ENCODE data around the gene PRAMEF14.
"Not testable (repeated sequence)": the region's sequence is repeated elsewhere in the genome, so short reads cannot be mapped to it uniquely, and the experiment has no call there.

Gene PRAMEF14

DNA sequence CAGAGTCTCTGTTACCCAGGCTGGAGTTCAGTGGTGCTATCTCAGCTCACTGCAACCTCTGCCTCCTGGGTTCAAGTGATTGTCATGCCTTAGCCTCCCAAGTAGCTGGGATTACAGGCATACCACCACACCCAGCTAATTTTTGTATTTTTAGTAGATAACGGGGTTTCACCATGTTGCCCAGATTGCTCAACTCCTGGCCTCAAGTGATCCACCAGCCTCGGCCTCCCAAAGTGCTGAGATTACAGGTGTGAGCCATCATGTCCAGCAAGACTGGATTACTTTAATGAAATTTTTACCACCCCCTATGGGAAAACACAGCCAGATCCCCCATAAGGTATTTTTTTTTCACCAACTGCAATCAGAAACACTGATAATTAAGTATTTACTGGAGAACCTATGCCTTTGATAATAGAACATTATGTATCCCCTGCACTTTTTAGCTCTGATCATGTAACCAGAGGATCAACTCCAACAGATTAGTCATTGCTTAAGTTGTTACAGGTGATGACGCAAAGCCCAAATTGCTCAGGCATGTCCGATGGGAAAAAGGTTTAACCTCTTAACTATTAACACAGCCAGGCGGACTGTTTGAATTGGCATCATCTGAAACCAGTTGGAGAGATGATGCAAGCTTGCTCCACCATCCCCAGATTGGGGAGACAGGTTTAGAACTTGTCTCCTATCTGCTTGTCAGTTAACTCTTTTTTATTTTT lies 49.6 kb downstream of the PRAMEF14 start:
- H3K27ac ChIP-seq = not testable (repeated sequence)

Measured in 22Rv1 (cell line).